HepG2 (cell line): ENCODE data around the gene ACBD6. TPM values are rescaled to one million over a fixed set of nuclear protein-coding genes. Genes with fewer than 3 reads are reported as not detected.
A peak's percentile ranks its signal among the peaks of the same experiment; 100 is the strongest.

Experiments
- AHDC1 ChIP-seq: sonication (generic); formaldehyde crosslinking; IDR thresholded peaks from 2 replicates; pipeline ENCODE4 v1.5.1; 2020; ENCODE audit warnings: mild to moderate bottlenecking, missing genetic modification reagents, borderline replicate concordance
- CTCF ChIP-seq: sonication (generic); formaldehyde crosslinking; IDR thresholded peaks from 2 replicates; pipeline ENCODE4 v1.5.0; 2020; ENCODE audit warnings: mild to moderate bottlenecking, missing genetic modification reagents, moderate library complexity
- FOSL2 ChIP-seq: sonication (generic); formaldehyde crosslinking; IDR thresholded peaks from 2 replicates; pipeline ENCODE4 v1.4.0; 2020; ENCODE audit warnings: missing genetic modification reagents
- GFI1 ChIP-seq: sonication (generic); formaldehyde crosslinking; IDR thresholded peaks from 2 replicates; pipeline ENCODE4 v1.5.0; 2020; ENCODE audit warnings: missing genetic modification reagents, mild to moderate bottlenecking, borderline replicate concordance
- HDAC2 ChIP-seq: sonication (generic); formaldehyde crosslinking; IDR thresholded peaks from 2 replicates; pipeline ENCODE4 v1.4.0; 2020; ENCODE audit warnings: missing genetic modification reagents
- MIER2 ChIP-seq: IDR thresholded peaks from 2 replicates; pipeline ENCODE4 v1.6.1; 2016; ENCODE audit warnings: missing biosample characterization, missing genetic modification reagents
- MYNN ChIP-seq: sonication (generic); formaldehyde crosslinking; IDR thresholded peaks from 2 replicates; pipeline ENCODE4 v1.4.0; 2020; ENCODE audit warnings: mild to moderate bottlenecking, low read depth, missing genetic modification reagents
- POGK ChIP-seq: sonication (generic); formaldehyde crosslinking; conservative IDR thresholded peaks from 2 replicates; pipeline ENCODE4 v1.8.0; 2022; ENCODE audit warnings: mild to moderate bottlenecking, moderate library complexity, missing genetic modification reagents
- POLR2G ChIP-seq: fragments of 200-400 bp; formaldehyde crosslinking; IDR thresholded peaks from 2 replicates; pipeline ENCODE4 v1.6.1; 2018; ENCODE audit warnings: mild to moderate bottlenecking, low read depth, low read length, moderate library complexity
- SKIL ChIP-seq: sonication (generic); formaldehyde crosslinking; IDR thresholded peaks from 2 replicates; pipeline ENCODE4 v1.8.0; 2022; ENCODE audit warnings: missing genetic modification reagents, mild to moderate bottlenecking, moderate library complexity, borderline replicate concordance
- SRF ChIP-seq: IDR thresholded peaks from 2 replicates; pipeline ENCODE4 v1.6.1; 2011; ENCODE audit warnings: mild to moderate bottlenecking, low read depth, low read length, moderate library complexity
- THRA ChIP-seq: sonication (generic); formaldehyde crosslinking; IDR thresholded peaks from 2 replicates; pipeline ENCODE4 v1.4.0; 2020; ENCODE audit warnings: missing genetic modification reagents, borderline replicate concordance
- TMF1 ChIP-seq: sonication (generic); formaldehyde crosslinking; IDR thresholded peaks from 2 replicates; pipeline ENCODE4 v1.8.1; 2022; ENCODE audit warnings: low read depth, missing genetic modification reagents
- ZFP90 ChIP-seq: sonication (generic); formaldehyde crosslinking; IDR thresholded peaks from 2 replicates; pipeline ENCODE4 v1.8.0; 2022; ENCODE audit warnings: missing genetic modification reagents, mild to moderate bottlenecking, inconsistent platforms, borderline replicate concordance
- ZKSCAN8 ChIP-seq: IDR thresholded peaks from 2 replicates; pipeline ENCODE4 v1.6.1; 2016; ENCODE audit warnings: borderline replicate concordance, missing genetic modification reagents, missing compliant biosample characterization
- ZSCAN21 ChIP-seq: sonication (generic); formaldehyde crosslinking; IDR thresholded peaks from 2 replicates; pipeline ENCODE4 v1.8.0; 2022; ENCODE audit warnings: mild to moderate bottlenecking, missing genetic modification reagents, moderate library complexity, borderline replicate concordance
- polyA plus RNA-seq, 8 experiments: library from polyadenylated mRNA; depleted of rRNA in 3 of 8; stranded (reverse) in 7 of 8; unstranded in 1 of 8; fragments of >200 nt; fragmentation: Illumina TruSeq in 4 of 8; extraction: Trizol in 4 of 8; gene quantifications; 2 replicates each; pipeline versions ENCODE4 v1.2.1 to v1.2.3, GENCODE V29; 2011 to 2016; ENCODE audit warnings: low read depth in 4 of 8, missing spikeins in 1 of 8, mixed read lengths in 1 of 8; ENCODE audit not compliant: insufficient read depth in 1 of 8
- total RNA-seq, 5 experiments: library from RNA; depleted of rRNA; stranded (reverse); fragments of >200 nt; fragmentation: Illumina TruSeq; extraction: Trizol; gene quantifications; 2 replicates each; pipeline ENCODE4 v1.2.3, GENCODE V29; 2016; ENCODE audit warnings: low read depth in 1 of 5

Gene ACBD6
- total and polyA plus RNA-seq, 2 of the 13 experiments (the other 11 are each of a cell fraction or from before 2014, with no cell fraction given), result 33.5 to 47.2 TPM

- no peak for TF ChIP-seq AHDC1 (CRISPR knock-in tag)
- TF ChIP-seq CTCF (CRISPR knock-in tag), result peak; percentile 23; the same call in 1 of the 2 replicates
- TF ChIP-seq THRA (CRISPR knock-in tag), result 0 out of 2 replicates have a peak, but pooled peaks have one; percentile 18
- 0 out of 2 replicates have a peak, but pooled peaks have one; percentile 13 for TF ChIP-seq ZSCAN21 (CRISPR knock-in tag)
- peak; percentile 35; the same call in 1 of the 2 replicates for TF ChIP-seq FOSL2 (CRISPR knock-in tag)
- TF ChIP-seq ZKSCAN8 (CRISPR knock-in tag), result no peak
- TF ChIP-seq MIER2, result 0 out of 2 replicates have a peak, but pooled peaks have one; percentile 32
- TF ChIP-seq HDAC2, result peak; percentile 19; the same call in 1 of the 2 replicates
- no peak for TF ChIP-seq POLR2G
- TF ChIP-seq POGK (CRISPR knock-in tag), result no peak
- no peak for TF ChIP-seq ZFP90 (CRISPR knock-in tag)
- TF ChIP-seq GFI1 (CRISPR knock-in tag), result no peak
- no peak for TF ChIP-seq TMF1
- no peak for TF ChIP-seq MYNN
- no peak for TF ChIP-seq SKIL (CRISPR knock-in tag)
- TF ChIP-seq SRF, result no peak
These were observed 19.8 kb upstream of the ACBD6 start (continued) for GRCh38 chr1:180522213-180522515.
